Aorta (tissue), 5 donors: Measurements from ENCODE around the gene LRRK1. TPM values are rescaled to one million over a fixed set of nuclear protein-coding genes. Genes with fewer than 3 reads are reported as not detected.

Experiments
- ATAC-seq: fragments of 200-7000 bp; cut with Tn5 transposase; one replicate; pipeline ENCODE4 v1.9.1; 2022; ENCODE audit warnings: moderate library complexity; ENCODE audit not compliant: low FRiP score
- DNase-seq, 2 donors: peaks; one replicate each; pipeline ENCODE4 v3.0.0-alpha.2; 2020
- H3K27ac ChIP-seq, 2 donors: one replicate each; pipeline ENCODE4 v1.5.1; 2013; ENCODE audit warnings: low read length in 2 of 2, mild to moderate bottlenecking in 2 of 2, moderate library complexity in 2 of 2, control low read depth in 1 of 2, inconsistent platforms in 1 of 2, low read depth in 1 of 2
- H3K27me3 ChIP-seq, 2 donors: one replicate each; pipeline ENCODE4 v1.6.1; 2013; ENCODE audit warnings: control low read depth in 1 of 2, low read length in 1 of 2, mild to moderate bottlenecking in 1 of 2, moderate library complexity in 1 of 2; ENCODE audit not compliant: insufficient read depth in 2 of 2, control insufficient read depth in 1 of 2
- H3K36me3 ChIP-seq, 2 donors: one replicate each; pipeline ENCODE4 v1.6.1; 2013; ENCODE audit warnings: control low read depth in 1 of 2, low read length in 1 of 2, mild to moderate bottlenecking in 1 of 2; ENCODE audit not compliant: insufficient read depth in 2 of 2, control insufficient read depth in 1 of 2
- H3K4me1 ChIP-seq, 2 donors: one replicate each; pipeline ENCODE4 v1.6.1; 2013; ENCODE audit warnings: low read length in 2 of 2, control low read depth in 1 of 2, mild to moderate bottlenecking in 1 of 2, moderate library complexity in 1 of 2; ENCODE audit not compliant: insufficient read depth in 2 of 2, control insufficient read depth in 1 of 2
- H3K4me3 ChIP-seq, 2 donors: one replicate each; pipeline ENCODE4 v1.5.1; 2013; ENCODE audit warnings: low read length in 2 of 2, control low read depth in 1 of 2, mild to moderate bottlenecking in 1 of 2
- H3K9me3 ChIP-seq: one replicate; pipeline ENCODE4 v1.6.1; 2013; ENCODE audit warnings: mild to moderate bottlenecking, low read length; ENCODE audit not compliant: control insufficient read depth
- WGBS, 2 donors: extraction: QIAGEN DNeasy Blood & Tissue Kit; methylation state at CpG; one replicate each; pipeline ENCODE4 v1.1.7; 2013; 5-methylcytosine and 5-hydroxymethylcytosine counted together
- intact Hi-C, 2 donors: fragments of 100-400 bp; cut with DNase I; formaldehyde crosslinking; loops; one replicate each; pipeline versions ENCODE4 v1.14.2 to v1.15.0; 2022
- polyA plus RNA-seq, 2 donors: library from polyadenylated mRNA; stranded (reverse); fragments of 200-250 nt; gene quantifications; one replicate each; pipeline ENCODE4 v1.2.3, GENCODE V29; 2013
- total RNA-seq, 2 donors: library from RNA; stranded (reverse); fragmentation: NEBNext Ultra II Directional; extraction: Animal tissue kit (Norgen Biotek cat#: 25700); gene quantifications; one replicate each; pipeline ENCODE4 v1.2.1, GENCODE V29; 2021
- donor health status: healthy with polysubstance abuse.
- donor health status: Bipolar disorder and iron deficiency.
- donor health status: DM: no; HTN: no; CAD: no.
- donor health status: DM: no; HTN: no; CAD: no.
- donor health status: DM: yes; HTN: yes; CAD: no.

Gene LRRK1
- total and polyA plus RNA-seq, 4 donors: 4.0 to 34.0 (median 13.3) TPM

DNA sequence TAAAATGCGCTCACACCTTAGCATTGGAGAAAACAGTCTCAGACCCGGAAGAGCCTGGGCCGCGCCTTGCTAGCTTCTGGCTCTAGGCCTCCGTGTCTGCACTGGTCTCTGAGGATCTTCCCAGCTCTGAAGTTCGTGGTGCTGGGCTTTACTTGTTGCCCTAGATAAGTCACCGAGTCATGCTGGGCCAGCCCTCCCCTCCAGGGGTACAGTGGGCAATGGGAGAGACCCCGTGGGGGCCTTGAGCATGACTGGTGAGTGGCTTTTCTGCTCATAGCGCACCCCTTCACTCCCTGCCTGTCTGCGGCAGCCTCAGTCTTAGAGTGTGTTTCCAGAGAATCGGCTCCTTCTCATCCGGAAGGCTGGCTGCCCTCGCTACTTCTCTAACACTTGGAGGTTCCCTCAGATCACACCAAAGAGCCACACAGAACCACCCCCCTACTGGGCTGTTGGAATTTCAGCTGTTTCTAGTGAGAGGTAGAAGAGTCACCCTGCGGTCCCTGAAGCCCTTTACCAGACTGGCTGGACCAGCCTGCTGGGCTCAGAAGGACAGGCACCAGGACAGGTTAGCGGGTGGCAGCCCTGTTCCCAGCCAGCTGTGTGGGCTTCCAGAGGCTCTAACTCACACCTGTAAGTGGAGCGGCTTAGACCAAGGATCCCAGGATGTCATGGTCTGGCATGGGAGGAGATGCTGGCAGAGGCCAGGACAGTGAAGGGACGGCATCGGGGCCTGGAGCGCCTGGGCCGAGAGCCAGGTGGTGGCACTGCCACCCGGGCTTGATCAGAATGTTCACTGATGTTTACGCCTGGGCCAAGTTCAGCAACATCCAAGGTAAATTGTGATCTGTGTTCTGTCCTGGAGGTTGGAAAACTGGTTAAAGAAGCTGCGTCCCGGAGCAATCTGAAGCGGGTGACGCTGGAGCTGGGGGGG is 21.7 kb upstream of the LRRK1 start:
- DNase-seq: no peak
- Histone ChIP-seq H3K27ac (no peak overlapping the region), H3K4me1 (peaks cover 0 to 3% of the 10 kb centered on the region in 2 donors), H3K4me3 (no peak overlapping the region), H3K36me3 (no peaks in the 10 kb centered on the region), H3K27me3 (no peaks in the 10 kb centered on the region), H3K9me3 (no peaks in the 10 kb centered on the region)
- 91% methylated on average over 26 of the region's 26 CpGs for WGBS, 2 donors
- intact Hi-C loops: no loop called here
- no peak for ATAC-seq

- H3K36me3 ChIP-seq: no peaks in the 10 kb centered on the region
- no peak overlapping the region for H3K4me3 ChIP-seq
- no peaks in the 10 kb centered on the region for H3K27me3 ChIP-seq
- ATAC-seq (no peak), DNase-seq (no peak)
- H3K27ac ChIP-seq: no peak overlapping the region
- intact Hi-C loops: no loop called here
- peaks cover 0 to 3% of the 10 kb centered on the region in 2 donors for H3K4me1 ChIP-seq
- no peaks in the 10 kb centered on the region for H3K9me3 ChIP-seq
- WGBS, 2 donors: 84 to 88% methylated on average over 9 of the region's 9 CpGs
Observed at GRCh38 chr15:100898152-100898490, 21.0 kb upstream of the LRRK1 start.

- DNase-seq (no peak), ATAC-seq (no peak)
- H3K4me3 ChIP-seq: no peak overlapping the region
- no peaks in the 10 kb centered on the region for H3K27me3 ChIP-seq
- no peaks in the 10 kb centered on the region for H3K36me3 ChIP-seq
- no peak overlapping the region for H3K27ac ChIP-seq
- intact Hi-C loops: no loop called here
- H3K9me3 ChIP-seq: no peaks in the 10 kb centered on the region
- H3K4me1 ChIP-seq: peaks cover 0 to 3% of the 10 kb centered on the region in 2 donors
- WGBS, 2 donors: 40 to 48% methylated on average over 11 of the region's 11 CpGs
Observed at GRCh38 chr15:100898661-100899462, 20.3 kb upstream of the LRRK1 start.

- WGBS, 2 donors: 48 to 52% methylated on average over 5 of the region's 5 CpGs
- Histone ChIP-seq H3K4me3 (no peak overlapping the region), H3K27ac (no peak overlapping the region), H3K27me3 (no peaks in the 10 kb centered on the region), H3K9me3 (no peaks in the 10 kb centered on the region), H3K36me3 (no peaks in the 10 kb centered on the region), H3K4me1 (peaks cover 0 to 3% of the 10 kb centered on the region in 2 donors)
- intact Hi-C loops: no loop called here
- DNase-seq (no peak), ATAC-seq (no peak)
Observed at GRCh38 chr15:100899601-100900000, 19.6 kb upstream of the LRRK1 start.

DNA sequence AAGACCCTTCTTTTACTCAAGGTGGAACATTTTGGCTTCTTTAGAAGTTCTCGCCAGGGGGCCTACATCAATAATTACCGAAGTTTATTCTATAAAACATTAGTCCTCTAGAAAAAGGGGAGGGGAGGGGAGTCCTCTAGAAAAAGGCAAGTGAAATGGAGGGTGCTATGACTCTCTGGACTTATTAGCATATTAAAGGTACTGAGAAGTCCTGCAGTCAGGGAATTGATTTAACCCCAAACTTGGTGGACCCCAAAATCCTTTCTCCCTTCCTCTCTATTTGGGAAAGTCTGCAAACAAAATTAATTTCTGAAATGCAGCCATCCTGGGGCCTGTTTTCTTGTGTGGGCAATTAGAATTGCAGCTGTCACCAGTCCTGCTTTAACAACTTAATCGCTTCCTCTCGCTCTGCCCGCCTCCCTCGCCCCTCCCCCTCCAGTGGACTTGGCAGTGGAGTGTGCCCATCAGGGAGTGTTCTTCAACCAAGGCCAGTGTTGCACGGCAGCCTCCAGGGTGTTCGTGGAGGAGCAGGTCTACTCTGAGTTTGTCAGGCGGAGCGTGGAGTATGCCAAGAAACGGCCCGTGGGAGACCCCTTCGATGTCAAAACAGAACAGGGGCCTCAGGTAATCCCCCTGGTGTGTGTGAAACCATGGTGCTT is 18.9 kb upstream of the LRRK1 start:
- no peak for ATAC-seq
- H3K27me3 ChIP-seq: no peaks in the 10 kb centered on the region
- intact Hi-C loops: no loop called here
- no peak overlapping the region for H3K4me3 ChIP-seq
- WGBS, 2 donors: 82% methylated on average over 13 of the region's 13 CpGs
- H3K9me3 ChIP-seq: no peaks in the 10 kb centered on the region
- no peaks in the 10 kb centered on the region for H3K36me3 ChIP-seq
- no peak for DNase-seq
- H3K4me1 ChIP-seq: peaks cover 0 to 3% of the 10 kb centered on the region in 2 donors
- no peak overlapping the region for H3K27ac ChIP-seq

DNA sequence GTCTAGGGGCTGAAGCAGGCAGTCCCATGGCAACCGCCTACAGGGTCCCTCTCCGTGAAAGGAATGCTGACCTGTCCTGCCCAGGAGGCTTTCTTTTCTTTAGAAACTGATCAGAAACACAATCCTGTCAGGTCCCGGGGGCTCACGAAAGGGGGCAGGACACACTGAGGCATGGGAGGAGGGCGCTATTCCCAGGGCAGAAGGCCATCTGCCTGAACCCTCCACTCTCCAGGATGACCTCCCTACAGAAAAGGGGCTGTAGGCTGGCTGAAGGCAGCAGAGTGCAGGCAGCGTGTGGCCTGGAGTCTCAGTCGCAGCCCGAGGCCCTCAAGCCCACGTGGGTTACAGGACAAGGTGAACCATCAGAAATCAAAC is 18.4 kb upstream of the LRRK1 start:
- Histone ChIP-seq H3K27ac (no peak overlapping the region), H3K27me3 (no peaks in the 10 kb centered on the region), H3K36me3 (no peaks in the 10 kb centered on the region), H3K4me1 (peaks cover 0 to 3% of the 10 kb centered on the region in 2 donors), H3K9me3 (no peaks in the 10 kb centered on the region), H3K4me3 (no peak overlapping the region)
- DNase-seq (no peak), ATAC-seq (no peak)
- intact Hi-C loops: no loop called here
- WGBS, 2 donors: 90 to 92% methylated on average over 9 of the region's 9 CpGs

DNA sequence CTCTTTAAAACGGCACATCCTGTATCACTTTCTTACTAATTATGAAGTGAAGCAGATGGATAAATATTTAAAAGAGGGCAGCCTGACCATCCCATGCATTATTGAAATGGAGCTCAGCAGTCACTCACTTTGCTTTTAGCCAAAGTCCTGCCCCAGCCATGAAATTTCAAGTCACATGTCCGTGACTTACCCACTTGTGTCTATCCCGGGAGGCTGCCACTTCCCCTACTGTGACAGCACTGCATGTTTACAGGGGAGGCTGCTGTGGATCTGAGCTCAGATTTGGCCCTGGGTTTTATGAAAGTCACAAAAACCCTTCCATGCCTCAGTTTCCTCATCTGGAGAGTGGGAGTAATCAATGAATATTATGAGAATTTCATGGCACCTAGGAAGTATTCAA is 17.9 kb upstream of the LRRK1 start:
- DNase-seq: no peak
- no peak overlapping the region for H3K27ac ChIP-seq

GRCh38 chr15:100901702-100902435 is 17.3 kb upstream of the LRRK1 start:
- Histone ChIP-seq H3K4me1 (peaks cover 0 to 3% of the 10 kb centered on the region in 2 donors), H3K36me3 (no peaks in the 10 kb centered on the region), H3K27me3 (no peaks in the 10 kb centered on the region), H3K9me3 (no peaks in the 10 kb centered on the region), H3K27ac (peak overlapping the region in 1 of 2 donors; percentile 30), H3K4me3 (no peak overlapping the region)
- ATAC-seq: no peak
- DNase-seq: no peak
- intact Hi-C loops: no loop called here
- WGBS, 2 donors: 50 to 51% methylated on average over 14 of the region's 14 CpGs

More for the DNA sequence above, 17.9 kb upstream of the LRRK1 start:
- Histone ChIP-seq H3K4me3 (no peak overlapping the region), H3K9me3 (no peaks in the 10 kb centered on the region), H3K36me3 (no peaks in the 10 kb centered on the region), H3K4me1 (peaks cover 0 to 3% of the 10 kb centered on the region in 2 donors), H3K27me3 (no peaks in the 10 kb centered on the region)
- no peak for ATAC-seq
- 83 to 84% methylated on average over 3 of the region's 3 CpGs for WGBS, 2 donors
- intact Hi-C loops: no loop called here
